Stimulated activated CD8-positive, alpha-beta memory T cell treated with anti-CD3 and anti-CD28 coated beads, Interleukin-12 subunit alpha, Interleukin-12 subunit beta, amount 100 ng/mL, for 4 hours (primary cell): ENCODE measurements around the gene ADAMTSL5.
"Not testable (repeated sequence)": the region's sequence is repeated elsewhere in the genome, so short reads cannot be mapped to it uniquely, and the experiment has no call there.

Experiments used
- DNase-seq: peaks from one replicate; pipeline ENCODE4 v3.0.0-alpha.2; 2020; ENCODE audit warnings: low read depth

Gene ADAMTSL5

DNA sequence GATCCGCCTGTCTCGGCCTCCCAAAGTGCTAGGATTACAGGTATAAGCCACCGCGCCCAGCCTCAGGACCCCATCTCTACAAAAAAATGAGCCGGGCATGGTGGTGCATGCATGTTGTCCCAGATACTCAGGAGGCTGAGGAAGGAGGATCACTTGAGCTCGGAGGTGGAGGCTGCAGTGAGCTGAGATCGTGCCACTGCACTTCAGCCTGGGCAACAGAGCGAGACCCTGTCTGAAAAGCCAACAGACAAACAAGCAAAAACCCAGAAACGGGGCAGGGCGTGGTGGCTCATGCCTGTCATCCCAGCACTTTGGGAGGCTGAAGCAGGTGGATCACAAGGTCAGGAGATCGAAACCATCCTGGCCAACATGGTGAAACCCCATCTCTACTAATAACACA is 18.0 kb upstream of the ADAMTSL5 start:
- DNase-seq: not testable (repeated sequence)

DNA sequence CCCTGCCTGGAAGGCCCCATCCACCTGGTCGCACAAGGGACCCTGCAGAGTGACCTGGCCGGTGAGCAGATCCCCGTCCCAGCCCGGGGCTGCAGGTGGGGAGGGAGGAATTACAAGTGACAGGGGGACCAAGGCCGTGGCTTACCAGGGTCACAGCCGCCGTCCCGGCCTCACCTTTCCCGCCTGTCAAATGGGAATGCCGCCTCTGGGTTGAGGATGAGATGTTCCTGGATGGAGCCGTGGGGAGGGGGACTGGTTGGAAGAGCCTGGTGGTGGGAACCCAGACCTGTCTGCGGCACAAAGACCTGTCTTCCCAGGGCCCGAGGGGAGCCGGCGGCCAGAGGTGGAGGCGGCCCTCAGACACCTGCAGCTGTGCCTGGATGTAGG is 16.6 kb upstream of the ADAMTSL5 start:
- no peak for DNase-seq

DNA sequence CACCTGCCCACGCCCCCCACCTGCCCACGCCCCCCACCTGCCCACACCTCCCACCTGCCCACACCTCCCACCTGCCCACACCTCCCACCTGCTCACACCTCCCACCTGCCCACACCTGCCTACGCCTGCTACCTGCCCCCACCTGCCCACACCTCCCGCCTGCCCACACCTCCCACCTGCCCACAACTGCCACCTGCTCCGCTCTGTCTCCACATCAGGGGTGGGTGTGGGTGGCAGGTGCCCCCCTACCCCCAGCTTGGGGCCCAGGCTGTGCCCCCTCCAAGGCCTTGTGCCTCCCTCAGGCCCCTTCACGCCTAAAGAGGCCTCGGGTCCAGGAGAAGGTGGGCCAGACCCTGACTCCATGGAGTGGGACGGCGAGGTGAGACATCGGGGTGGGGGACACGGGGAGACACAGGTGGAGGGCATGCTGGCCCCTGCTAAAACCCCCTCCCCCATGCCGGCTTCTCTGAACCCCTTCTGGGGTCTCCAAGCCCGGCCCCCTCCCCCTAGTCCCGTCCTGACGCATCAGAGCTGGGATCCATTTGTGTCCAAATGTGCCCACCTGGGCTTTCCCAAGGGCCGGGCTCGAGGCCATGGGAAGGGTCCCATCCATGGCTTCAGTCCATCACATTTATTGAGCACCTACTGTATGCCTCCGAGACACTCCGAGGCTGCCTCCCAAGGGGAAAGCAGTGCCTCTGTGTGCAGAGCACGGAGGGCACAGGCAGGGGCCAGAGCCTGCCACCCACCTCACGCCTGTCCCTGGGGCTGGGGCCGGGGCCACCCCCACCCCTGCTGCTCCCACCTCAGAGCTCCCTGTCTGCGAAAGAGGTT is 16.0 kb upstream of the ADAMTSL5 start:
- DNase-seq: no peak

DNA sequence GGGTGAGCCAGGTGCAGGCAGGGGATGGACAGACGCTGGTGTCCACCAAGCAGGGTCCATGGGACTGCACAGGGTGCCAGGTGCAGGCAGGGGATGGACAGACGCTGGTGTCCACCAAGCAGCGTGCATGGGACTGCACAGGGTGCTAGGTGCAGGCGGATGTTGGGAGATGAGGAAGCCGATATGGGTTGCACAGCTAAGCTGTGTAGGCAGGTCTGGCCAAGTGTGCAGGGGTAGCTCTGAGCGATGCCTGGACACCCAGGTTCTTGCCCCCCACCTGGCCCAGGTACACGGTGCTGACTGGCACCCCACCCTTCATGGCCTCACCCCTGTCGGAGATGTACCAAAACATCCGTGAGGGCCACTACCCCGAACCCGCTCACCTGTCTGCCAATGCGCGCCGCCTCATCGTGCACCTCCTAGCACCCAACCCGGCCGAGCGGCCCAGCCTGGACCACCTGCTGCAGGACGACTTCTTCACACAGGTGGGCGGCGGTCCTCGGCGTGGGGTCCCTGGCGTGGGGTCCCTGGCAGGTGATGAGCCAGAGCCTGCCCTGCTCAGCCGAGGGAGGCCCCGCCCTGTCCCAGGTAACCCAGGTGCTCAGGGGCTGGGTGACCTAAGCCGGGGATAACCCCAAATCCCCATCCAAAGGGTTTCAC is 15.0 kb upstream of the ADAMTSL5 start:
- no peak for DNase-seq

DNA sequence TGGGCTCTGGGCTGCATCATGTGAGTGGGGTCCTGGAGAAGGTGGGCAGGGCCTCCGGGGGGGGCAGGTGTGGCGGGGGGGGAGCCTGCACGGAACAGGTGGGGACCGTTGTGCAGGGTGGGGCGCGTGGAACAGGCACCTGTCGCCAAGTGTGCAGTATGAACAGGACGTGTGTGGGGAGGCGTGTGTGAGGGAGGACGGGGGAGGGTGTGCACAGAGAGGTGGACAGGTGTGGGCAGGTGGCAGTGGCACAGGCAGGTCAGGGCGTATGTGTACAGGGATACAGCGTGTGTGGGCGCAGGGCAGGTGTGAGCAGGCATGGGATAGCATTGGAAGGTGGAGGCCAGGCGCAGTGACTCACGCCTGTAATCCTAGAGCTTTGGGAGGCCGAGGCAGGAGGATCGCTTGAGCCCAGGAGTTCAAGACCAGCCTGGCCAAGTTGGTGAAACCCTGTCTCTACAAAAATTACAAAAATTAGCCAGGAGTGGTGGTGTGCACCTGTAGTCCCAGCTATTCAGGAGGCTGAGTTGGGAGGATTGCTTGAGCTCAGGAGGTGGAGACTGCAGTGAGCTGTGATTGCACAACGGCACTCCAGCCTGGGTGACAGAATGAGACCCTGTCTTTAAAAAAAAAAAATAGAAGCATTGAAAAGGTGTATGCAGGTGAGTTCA is 14.3 kb upstream of the ADAMTSL5 start:
- DNase-seq: no peak

DNA sequence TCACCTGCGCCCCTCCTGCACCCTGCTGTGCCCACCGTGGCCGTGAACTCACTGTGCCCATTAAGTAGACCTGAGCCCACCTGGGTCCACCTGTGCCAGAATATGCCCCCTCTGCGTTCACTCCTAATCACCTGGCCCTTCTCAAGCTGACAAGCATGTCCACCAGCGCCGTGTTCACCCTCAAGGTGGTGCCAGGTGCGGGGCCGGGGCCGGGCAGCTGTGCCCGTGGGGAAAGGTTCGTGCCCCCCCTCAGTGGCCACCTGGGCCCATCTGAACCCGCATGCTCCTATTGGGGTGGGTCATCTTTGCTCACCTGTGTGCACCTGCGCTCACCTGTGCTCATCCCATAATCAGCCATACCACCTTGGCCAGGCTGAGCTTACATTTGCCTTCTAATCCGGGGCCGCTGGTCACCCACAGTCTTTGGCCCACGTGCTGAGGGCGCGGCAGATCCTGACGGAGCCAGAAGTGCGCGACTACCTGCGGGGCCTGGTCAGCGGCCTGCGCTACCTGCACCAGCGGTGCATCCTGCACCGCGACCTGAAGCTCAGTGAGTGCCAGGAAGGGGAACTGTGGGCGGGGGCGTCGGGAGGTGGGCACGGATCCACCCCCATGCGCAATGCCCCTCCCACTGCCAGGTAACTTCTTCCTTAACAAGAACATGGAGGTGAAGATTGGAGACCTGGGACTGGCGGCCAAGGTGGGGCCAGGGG is 13.4 kb upstream of the ADAMTSL5 start:
- DNase-seq: no peak

DNA sequence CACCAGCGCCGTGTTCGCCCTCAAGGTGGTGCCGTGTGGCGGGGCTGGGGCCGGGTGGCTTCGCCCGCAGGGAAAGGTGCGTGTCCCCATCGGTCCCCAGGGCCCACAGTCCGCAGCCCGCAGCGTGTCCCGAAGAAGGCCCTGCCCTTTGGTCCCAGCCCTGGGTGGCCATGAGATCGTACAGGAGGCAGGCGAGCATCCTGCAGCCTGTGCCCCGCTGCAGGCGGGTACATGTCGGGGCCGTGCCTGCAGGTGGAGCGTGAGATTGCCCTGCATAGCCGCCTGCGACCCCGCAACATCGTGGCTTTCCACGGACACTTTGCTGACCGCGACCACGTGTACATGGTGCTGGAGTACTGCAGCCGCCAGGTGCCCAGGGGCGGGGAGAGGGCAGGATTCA is 12.5 kb upstream of the ADAMTSL5 start:
- DNase-seq: no peak

DNA sequence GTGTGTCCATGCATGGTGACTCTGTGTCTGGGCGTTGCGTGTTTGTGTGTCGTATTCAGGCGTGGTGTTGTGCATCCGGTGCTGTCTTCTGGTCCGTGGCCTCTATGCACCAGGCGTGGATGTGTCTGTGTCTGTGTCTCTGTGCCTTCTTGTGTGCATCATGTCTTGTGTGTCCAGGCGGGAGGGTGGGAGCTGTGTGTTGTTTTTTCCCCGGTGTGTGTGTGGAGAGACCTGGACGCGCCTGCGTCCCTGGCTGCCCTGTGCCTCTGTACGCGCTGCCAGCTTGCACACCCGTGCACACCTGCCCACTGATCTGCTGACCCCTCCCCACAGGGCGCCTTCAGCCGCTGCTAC is 12.1 kb upstream of the ADAMTSL5 start:
- no peak for DNase-seq

DNA sequence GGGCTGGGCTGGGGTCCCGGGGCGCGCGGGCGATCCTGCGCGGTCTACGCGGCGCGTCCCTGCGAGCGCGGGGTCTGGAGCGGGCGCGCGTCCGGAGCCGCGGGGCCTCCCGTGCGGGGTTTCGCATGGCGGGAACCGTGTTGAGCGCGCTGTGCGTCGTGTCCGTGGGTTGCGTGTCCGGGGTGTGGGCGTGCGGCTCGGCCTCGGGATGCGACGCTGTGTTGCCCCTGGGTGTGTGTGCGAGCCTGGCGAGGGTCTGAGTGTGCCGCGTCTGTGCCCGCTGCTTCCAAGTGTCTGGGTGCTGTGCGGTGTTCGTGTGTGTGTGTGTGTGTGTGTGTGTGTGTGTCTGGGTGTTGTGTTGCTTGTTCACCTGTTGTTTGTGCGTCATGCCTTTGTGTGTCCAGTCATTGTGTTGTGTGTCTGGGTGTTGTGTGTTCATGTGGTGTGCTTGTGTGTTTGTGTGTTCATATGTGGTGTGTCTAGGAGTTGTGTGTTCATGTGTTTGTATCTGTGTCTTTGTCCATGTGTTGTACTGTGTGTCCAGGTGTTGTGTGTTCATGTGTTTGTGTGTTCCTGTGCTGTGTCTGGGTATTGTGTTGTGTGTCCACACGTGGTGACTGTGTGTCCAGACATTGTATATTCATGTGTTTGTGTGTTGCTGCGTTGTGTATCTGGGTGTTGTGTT is 11.6 kb upstream of the ADAMTSL5 start:
- no peak for DNase-seq

DNA sequence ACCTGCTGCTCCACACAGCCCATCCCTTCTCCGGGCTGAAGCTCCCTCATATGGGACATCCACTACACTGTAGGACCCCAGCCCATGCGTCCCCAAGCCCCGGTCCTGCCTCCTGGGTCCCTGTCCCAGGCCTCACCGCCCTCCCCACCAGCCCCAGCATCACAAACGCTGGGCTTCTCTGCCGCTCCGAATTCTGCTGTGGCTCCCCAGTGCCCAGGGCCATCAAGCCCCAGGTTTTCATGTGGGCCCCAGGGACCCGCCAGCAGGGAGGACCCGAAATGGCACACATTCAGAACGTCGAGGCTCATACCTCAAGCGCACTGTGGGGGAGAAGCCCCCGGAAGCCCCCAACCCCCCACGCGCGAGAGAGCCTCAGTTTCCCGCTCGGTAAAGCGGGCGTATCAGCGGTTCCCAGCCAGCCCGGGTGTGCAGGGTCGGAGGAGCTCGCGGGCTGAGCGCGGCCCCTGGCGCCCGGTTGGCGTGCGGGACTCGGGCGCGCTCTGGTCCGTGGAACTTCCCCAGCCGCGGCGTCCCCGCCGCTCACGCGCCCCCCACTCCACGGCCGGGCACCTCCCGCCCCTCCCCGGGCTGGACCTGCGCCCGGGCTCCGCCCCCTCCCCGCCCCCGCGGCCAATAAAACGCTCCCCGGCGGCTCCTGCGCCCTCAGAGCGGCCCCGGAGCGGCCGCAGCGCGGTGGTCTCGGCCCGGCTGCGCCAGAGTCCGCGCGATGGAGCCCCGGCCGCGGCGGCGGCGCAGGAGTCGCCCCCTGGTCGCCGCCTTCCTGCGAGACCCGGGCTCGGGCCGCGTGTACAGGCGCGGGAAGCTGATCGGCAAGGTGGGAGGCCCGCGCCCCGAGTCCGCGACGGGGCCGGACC is 10.8 kb upstream of the ADAMTSL5 start, which contains the start of gene PLK5:
Gene PLK5 (plus strand): TSS at position 666 of the 875 bp plus-strand sequence. CDS start 2,920 bp downstream, outside the sequence.
- no peak for DNase-seq

DNA sequence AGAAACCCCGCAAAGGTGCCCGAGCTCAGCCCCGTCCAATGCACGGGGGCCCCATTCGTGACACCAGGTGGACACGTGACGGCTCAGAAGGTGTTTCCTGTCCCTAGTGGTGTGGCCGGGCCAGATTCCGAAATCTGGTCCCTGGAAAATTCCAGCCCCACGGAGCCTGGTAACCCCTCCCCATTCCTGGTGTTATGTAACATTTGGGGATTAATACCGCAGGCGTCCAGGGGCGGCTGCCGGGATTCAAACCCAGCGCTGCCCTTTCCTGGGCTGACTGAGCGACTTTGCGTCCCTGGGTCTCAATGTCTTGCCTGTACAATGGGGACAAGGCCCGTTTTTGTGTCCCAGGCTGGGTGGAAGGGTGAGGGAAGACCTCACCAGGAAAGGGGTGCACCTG is 10.0 kb upstream of the ADAMTSL5 start:
- DNase-seq: no peak

DNA sequence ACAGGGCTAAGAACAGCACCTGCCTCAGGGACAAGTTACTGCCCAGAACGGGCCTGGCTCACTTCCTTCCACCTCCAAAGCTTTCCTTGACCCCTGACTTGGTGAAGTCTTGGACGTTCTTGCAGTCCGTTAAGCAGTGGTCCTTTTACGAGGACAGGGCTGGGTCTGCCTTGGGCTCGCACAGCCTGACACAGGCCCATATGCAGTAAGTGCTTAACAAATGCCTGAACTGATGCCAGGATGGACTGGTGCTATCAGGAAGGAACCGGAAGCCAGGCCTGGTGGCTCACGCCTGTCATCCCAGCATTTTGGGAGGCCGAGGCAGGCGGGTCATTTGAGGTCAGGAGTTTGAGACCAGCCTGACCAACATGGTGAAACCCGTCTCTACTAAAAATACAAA is 9.2 kb upstream of the ADAMTSL5 start:
- DNase-seq: no peak

DNA sequence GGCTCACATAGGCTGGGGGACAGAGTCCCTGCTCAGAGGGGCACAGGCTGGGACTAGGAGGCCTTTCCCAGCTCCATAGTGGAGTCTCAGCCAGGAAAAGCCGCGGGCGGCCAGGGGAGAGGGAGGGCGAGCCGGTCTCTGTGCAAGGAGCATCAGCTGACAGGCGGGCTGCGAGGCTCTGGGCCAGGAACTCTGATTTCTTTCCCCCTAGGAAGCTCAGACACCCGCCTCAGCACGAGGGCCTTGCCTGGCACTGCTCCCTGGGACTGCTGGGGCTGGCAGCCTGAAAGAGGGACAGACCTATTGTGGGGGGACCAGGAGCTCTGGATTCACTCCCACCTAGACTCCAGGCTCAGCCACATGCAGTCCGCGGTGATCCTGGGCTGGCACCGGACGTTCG is 8.8 kb upstream of the ADAMTSL5 start:
- no peak for DNase-seq

DNA sequence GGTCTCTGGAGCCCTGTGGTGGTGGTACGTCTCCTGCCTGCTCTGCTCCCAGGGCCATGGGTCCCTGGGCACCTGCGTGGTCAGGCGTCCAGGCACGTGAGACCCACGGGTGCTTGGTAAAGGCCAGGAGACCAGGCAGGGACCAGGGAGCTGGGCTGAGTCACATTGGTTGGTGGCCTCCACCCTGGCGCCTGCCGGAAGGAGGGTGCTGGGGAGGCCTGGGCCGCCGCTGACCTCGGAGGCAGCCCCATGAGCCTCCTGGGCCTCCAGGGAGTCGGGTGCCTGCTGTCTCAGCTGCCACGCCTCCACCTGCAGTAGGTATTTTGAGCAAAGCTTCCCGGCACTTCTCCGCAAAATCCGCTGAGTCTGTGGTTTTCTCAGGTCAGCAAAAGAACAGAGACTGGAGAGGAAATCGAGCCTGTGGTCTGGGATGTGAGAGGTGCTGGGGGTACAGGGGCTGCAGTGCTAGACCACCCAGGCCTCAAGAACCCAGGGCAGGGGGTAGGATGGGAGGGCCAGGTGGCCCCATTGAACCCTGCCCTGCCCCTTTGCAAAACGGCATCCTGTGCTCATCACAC is 7.5 kb upstream of the ADAMTSL5 start:
- no peak for DNase-seq

DNA sequence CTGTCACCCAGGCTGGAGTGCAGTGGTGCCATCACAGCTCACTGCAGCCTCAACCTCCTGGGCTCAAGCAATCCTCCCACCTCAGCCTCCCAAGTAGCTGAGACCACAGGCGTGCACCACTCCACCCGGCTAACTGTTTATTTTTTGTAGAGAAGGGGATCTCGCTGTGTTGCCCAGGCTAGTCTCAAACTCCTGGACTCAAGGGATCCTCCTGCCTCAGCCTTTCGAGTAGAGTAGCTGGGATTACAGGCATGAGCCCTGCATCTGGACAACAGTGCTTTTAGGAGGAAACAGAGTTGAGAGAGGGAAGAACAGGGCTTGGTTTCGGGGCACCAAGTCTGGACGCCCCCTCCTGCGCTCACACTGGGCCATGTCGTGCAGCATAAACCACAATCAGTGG is 7.0 kb upstream of the ADAMTSL5 start:
- DNase-seq: not testable (repeated sequence)

DNA sequence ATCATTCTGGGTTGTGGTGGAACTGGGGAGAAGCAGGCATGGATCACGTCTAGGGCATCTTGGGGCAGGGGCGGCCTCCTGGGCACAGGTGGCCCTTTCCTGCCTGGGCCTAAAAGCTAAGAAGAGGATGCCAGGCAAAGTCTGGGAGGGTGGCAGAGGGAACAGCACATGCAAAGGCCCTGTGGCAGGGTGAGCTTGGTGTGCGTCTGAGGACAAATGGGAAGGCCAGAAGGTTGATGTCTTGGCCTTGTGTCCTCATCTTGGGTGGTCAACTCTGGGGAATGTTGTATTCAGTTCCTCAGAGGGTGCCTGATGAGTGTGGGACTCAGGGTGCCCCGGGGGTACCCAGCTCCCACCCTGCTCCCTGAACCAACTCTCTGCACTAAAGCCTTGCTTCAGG is 5.7 kb upstream of the ADAMTSL5 start:
- DNase-seq: no peak

DNA sequence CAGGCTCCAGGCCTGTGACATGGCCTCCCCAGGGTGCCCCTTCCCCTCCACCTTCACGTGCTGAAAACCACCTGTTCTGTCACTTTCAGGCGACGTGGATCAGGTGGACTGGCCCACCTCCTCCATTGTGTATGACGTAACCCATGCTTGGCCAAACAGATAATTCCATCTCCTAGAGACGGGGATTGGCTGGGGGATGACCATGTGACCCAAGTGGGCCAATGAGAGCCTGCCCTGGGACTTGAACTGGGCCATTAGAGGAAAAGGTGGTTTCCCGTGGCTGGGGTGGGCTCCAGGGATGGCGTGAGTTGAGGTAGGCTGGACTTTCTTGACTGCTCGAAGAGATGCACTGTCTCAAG is 3.6 kb upstream of the ADAMTSL5 start:
- no peak for DNase-seq

DNA sequence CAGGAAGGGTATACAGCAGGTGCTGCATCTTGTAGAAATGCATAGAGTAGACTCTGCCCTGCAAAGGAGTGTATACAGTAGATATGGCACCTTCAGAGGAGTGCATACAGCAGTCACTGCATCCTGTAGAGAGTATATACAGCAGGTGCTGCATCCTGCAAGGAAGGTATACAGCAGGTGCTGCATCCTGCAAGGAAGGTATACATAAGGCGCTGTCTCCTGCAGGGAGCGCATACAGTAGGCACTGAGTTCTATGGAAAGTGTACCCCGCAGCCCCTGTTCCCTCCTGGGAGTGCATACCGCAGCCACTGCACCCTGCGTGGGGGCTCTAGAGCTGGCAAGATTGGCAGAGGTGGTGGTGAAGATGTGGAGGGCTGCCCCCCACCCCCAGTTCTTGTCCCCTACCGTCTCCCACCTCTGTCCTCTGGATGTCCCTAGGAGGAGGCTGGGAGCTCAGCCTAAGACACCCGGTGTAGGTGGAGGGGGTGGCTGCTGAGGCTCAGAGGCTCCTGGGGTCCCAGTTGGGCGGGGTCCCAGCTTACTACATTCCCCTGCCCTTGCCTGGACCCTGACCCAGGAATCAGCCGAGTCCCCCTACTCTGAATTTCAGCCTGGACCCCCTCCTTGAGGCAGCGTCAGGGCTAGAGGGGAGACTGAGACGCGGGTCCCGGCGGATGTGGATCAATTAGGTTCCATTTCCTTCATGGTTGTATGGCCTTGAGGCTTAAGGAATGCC is 2.3 kb upstream of the ADAMTSL5 start:
- no peak for DNase-seq

DNA sequence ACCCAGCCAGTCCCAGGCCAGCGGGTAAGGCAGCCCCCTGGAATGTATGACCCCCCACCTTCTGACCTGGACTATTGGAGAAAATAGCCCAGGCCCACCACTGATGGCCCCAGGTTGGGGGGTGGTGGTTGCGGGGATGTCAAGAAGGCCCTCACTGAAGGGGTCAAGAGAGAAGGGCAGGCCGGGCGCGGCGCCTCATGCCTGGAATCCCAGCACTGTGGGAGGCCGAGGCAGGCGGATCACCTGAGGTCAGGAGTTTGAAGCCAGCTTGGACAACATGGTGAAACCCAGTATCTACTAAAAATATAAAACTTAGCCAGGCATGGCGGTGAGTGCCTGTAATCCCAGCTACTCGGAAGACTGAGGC is 1.5 kb upstream of the ADAMTSL5 start:
- no peak for DNase-seq
